Bronchial epithelial cell (primary cell): Measurements from ENCODE around the gene NEB. TPM values are rescaled to one million over a fixed set of nuclear protein-coding genes. Genes with fewer than 3 reads are reported as not detected.

Experiments
- DNase-seq: peaks from one replicate; pipeline ENCODE4 v3.0.0-alpha.2; 2010; ENCODE audit warnings: low read depth
- FAIRE-seq: peaks from 2 replicates; lab custom pipeline; 2011; peaks lifted over from hg19 to GRCh38; lab: Jason Lieb, UNC
- H3K27me3 ChIP-seq: 2 replicates; pipeline ENCODE4 v1.5.1; 2011; ENCODE audit warnings: low read length; ENCODE audit not compliant: control insufficient read depth, insufficient read depth
- H3K36me3 ChIP-seq: 2 replicates; pipeline ENCODE4 v1.5.1; 2011; ENCODE audit warnings: low read length; ENCODE audit not compliant: control insufficient read depth, insufficient read depth
- H3K4me3 ChIP-seq: 2 replicates; pipeline ENCODE4 v1.5.1; 2011; ENCODE audit warnings: mild to moderate bottlenecking, low read depth, low read length, control low read depth
- CTCF ChIP-seq: IDR thresholded peaks from 2 replicates; pipeline ENCODE4 v1.5.1; 2011; ENCODE audit warnings: mild to moderate bottlenecking, moderate library complexity, low read length, control low read depth, inconsistent platforms; ENCODE audit not compliant: insufficient read depth, severe bottlenecking
- total RNA-seq: library from RNA; depleted of rRNA; stranded (reverse); fragments of >200 nt; gene quantifications from 2 replicates; pipeline ENCODE4 v1.2.1, GENCODE V29; 2014

NEB gene
- total RNA-seq, 1 donor from 2014 or later: 0.26 TPM

GRCh38 chr2:151682459-151683003, 51.7 kb downstream of the NEB start:
- H3K4me3 ChIP-seq: no peak overlapping the region
- no peaks in the 10 kb centered on the region for H3K27me3 ChIP-seq
- no peaks in the 10 kb centered on the region for H3K36me3 ChIP-seq
- FAIRE-seq: peak; percentile 13
- no peak for TF ChIP-seq CTCF
- no peak for DNase-seq

DNA sequence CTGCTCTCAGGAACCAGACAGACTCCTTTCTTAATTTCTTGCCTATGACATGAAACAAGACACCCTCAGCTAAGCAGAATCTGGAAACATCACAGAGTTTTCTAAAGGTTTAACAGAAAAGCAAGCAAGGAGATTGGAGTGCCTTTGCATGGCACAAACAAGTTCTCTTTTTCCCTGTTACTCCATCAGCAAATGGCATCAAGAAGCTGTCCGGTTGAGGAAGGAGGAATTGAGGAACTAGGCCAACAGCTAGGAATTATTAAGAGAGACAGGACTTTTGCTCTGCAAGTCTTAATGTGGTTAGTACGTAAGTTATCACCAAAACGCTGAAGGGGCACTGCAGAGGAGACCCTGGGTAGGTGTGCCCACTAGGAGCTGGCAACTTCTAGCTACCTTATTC, 53.2 kb downstream of the NEB start:
- FAIRE-seq (peak; percentile 32), DNase-seq (no peak)
- no peak overlapping the region for H3K4me3 ChIP-seq
- H3K27me3 ChIP-seq: no peaks in the 10 kb centered on the region
- H3K36me3 ChIP-seq: no peaks in the 10 kb centered on the region
- no peak for TF ChIP-seq CTCF

GRCh38 chr2:151679994-151680393, 54.3 kb downstream of the NEB start:
- FAIRE-seq: no peak

DNA sequence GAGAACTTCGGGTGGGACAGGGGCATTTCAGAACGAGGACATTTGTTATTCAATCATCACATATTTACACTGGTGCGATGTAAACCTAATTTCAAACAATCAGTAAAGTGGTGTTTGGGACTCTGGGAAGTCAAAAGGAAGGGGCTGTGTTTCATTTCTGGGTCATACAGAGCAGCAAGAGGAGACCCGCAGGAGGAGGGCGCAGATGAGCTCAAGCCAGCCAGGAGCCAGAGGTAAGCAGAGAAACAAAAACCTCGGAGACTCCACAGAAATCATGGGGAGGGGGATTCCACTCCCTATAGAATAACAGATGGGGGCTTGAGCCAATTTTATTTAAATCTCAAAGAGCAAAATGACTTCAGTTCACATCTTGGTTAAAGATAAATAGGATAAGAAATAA, 55.4 kb downstream of the NEB start:
- Histone ChIP-seq H3K27me3 (no peaks in the 10 kb centered on the region), H3K4me3 (no peak overlapping the region), H3K36me3 (no peaks in the 10 kb centered on the region)
- FAIRE-seq (no peak), DNase-seq (no peak)
- no peak for TF ChIP-seq CTCF

More at GRCh38 chr2:151679994-151680393, 54.3 kb downstream of the NEB start:
- Histone ChIP-seq H3K4me3 (no peak overlapping the region), H3K27me3 (no peaks in the 10 kb centered on the region), H3K36me3 (no peaks in the 10 kb centered on the region)
- no peak for DNase-seq
- no peak for TF ChIP-seq CTCF

DNA sequence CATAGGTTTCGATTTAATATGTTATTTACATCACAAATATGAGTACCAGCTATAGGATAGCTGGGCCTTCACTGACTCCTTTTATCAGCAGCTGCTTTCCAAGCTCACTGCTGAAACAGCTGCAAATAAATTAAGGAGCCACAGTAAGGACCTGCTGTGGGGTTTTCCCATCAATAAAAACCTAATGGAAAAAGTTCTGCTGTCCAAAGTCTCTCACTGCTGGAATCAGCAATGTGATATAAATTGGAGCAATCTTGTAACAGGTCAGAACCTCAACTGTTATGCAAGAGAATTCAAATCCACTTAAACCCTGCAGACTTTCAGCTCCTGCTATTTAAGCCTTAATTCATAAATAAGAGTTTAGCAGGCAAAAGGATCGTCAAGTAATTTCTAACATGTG, 61.3 kb downstream of the NEB start:
- FAIRE-seq (no peak), DNase-seq (no peak)
- no peaks in the 10 kb centered on the region for H3K27me3 ChIP-seq
- H3K36me3 ChIP-seq: no peaks in the 10 kb centered on the region
- TF ChIP-seq CTCF: no peak
- no peak overlapping the region for H3K4me3 ChIP-seq

DNA sequence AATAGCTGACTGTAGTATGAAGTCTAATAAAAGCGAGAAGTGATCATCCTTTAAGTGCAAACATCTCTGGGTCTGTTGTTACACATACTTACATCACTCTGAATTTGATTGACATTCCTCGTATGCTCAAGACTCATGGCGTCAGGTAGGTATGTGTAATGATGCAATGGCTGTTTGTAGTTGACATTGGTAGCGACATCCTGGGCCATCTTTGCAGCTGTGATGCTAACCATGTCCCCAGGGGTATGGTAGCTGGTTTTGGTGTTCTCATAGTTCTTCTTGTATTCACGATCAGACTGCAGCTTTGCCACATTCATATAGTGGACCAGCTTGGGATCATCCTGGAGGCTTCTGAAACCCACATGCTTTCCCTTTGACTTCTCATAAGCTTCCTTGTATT, 62.0 kb downstream of the NEB start:
- DNase-seq (no peak), FAIRE-seq (no peak)
- no peaks in the 10 kb centered on the region for H3K36me3 ChIP-seq
- no peaks in the 10 kb centered on the region for H3K27me3 ChIP-seq
- H3K4me3 ChIP-seq: no peak overlapping the region
- TF ChIP-seq CTCF: no peak
